Vagina (tissue), 2 donors: Measurements from ENCODE around the gene DMD.

Experiments used
- CTCF ChIP-seq, 3 experiments: fragments of 450-650 bp in 2 of 3; fragments of 200-600 bp in 1 of 3; sonication (generic) in 1 of 3; IDR thresholded peaks; one replicate each; pipeline ENCODE4 v1.5.1; 2017 to 2019; ENCODE audit warnings: antibody characterized with exemption in 3 of 3, mild to moderate bottlenecking in 2 of 3, moderate library complexity in 2 of 3
- POLR2A ChIP-seq, 2 donors: fragments of 450-650 bp; IDR thresholded peaks; one replicate each; pipeline ENCODE4 v1.6.1; 2017; ENCODE audit warnings: antibody characterized with exemption in 2 of 2, mild to moderate bottlenecking in 2 of 2, moderate library complexity in 2 of 2
- POLR2AphosphoS5 ChIP-seq, 2 donors: sonication (generic); formaldehyde crosslinking; IDR thresholded peaks; one replicate each; pipeline ENCODE4 v1.9.0; 2017; ENCODE audit warnings: antibody characterized with exemption in 2 of 2, mild to moderate bottlenecking in 2 of 2, low read depth in 1 of 2; ENCODE audit not compliant: insufficient read depth in 1 of 2

GRCh38 chrX:31805781-31806180, 1405.6 kb downstream of the DMD start:
- TF ChIP-seq POLR2A (IDR thresholded peaks at IDR 0.05) (no peak), CTCF (IDR thresholded peaks at IDR 0.05) (no peak), POLR2AphosphoS5 (IDR thresholded peaks at IDR 0.05; ENCODE audit: insufficient read depth in 1 of 2, low read depth in 1 of 2) (no peak)
